Trophoblast cell (in vitro differentiated cells and primary cell): ENCODE measurements around the gene SERPINE2.

Experiments used
- DNase-seq, 2 donors: peaks; one replicate each; pipeline ENCODE4 v3.0.0-alpha.2; 2016
- H2AFZ ChIP-seq: 2 replicates; pipeline ENCODE4 v1.6.1; 2013; ENCODE audit warnings: low read length, moderate library complexity, mild to moderate bottlenecking; ENCODE audit not compliant: insufficient read depth, poor library complexity
- H2AK5ac ChIP-seq: 2 replicates; pipeline ENCODE4 v1.6.1; 2013; ENCODE audit warnings: mild to moderate bottlenecking, low read length
- H2BK120ac ChIP-seq: 2 replicates; pipeline ENCODE4 v1.6.1; 2013; ENCODE audit warnings: low read length, mild to moderate bottlenecking, moderate library complexity; ENCODE audit not compliant: insufficient read depth, poor library complexity
- H2BK12ac ChIP-seq: 2 replicates; pipeline ENCODE4 v1.6.1; 2013; ENCODE audit warnings: mild to moderate bottlenecking, low read length, moderate library complexity
- H2BK5ac ChIP-seq: 2 replicates; pipeline ENCODE4 v1.6.1; 2013; ENCODE audit warnings: low read length, low read depth, moderate library complexity, mild to moderate bottlenecking; ENCODE audit not compliant: poor library complexity
- H3K14ac ChIP-seq: 2 replicates; pipeline ENCODE4 v1.6.1; 2013; ENCODE audit warnings: mild to moderate bottlenecking, low read length
- H3K18ac ChIP-seq: 2 replicates; pipeline ENCODE4 v1.6.1; 2013; ENCODE audit warnings: mild to moderate bottlenecking, low read length
- H3K23ac ChIP-seq: 2 replicates; pipeline ENCODE4 v1.6.1; 2013; ENCODE audit warnings: low read length
- H3K27ac ChIP-seq: 2 replicates; pipeline ENCODE4 v1.5.1; 2013; ENCODE audit warnings: low read depth, mild to moderate bottlenecking, inconsistent platforms, low read length, moderate library complexity
- H3K27me3 ChIP-seq: 2 replicates; pipeline ENCODE4 v1.6.1; 2013; ENCODE audit warnings: inconsistent platforms, mild to moderate bottlenecking, low read length, moderate library complexity; ENCODE audit not compliant: insufficient read depth
- H3K36me3 ChIP-seq, 2 experiments: 1 replicate in 1 of 2; 2 replicates in 1 of 2; pipeline ENCODE4 v1.6.1; 2013; ENCODE audit warnings: low read length in 2 of 2, mild to moderate bottlenecking in 2 of 2, moderate library complexity in 1 of 2; ENCODE audit not compliant: insufficient read depth in 2 of 2, control insufficient read depth in 1 of 2
- H3K4ac ChIP-seq: 2 replicates; pipeline ENCODE4 v1.6.1; 2013; ENCODE audit warnings: low read depth, mild to moderate bottlenecking, low read length, moderate library complexity
- H3K4me1 ChIP-seq, 2 experiments: 1 replicate in 1 of 2; 2 replicates in 1 of 2; pipeline ENCODE4 v1.6.1; 2013; ENCODE audit warnings: low read length in 2 of 2, mild to moderate bottlenecking in 2 of 2, moderate library complexity in 1 of 2; ENCODE audit not compliant: insufficient read depth in 2 of 2, control insufficient read depth in 1 of 2
- H3K4me2 ChIP-seq: 2 replicates; pipeline ENCODE4 v1.6.1; 2013; ENCODE audit warnings: inconsistent platforms, mild to moderate bottlenecking, low read length, moderate library complexity
- H3K4me3 ChIP-seq: 2 replicates; pipeline ENCODE4 v1.5.1; 2013; ENCODE audit warnings: mild to moderate bottlenecking, low read depth, low read length, inconsistent platforms
- H3K79me1 ChIP-seq: one replicate; pipeline ENCODE4 v1.6.1; 2013; ENCODE audit warnings: low read length
- H3K79me2 ChIP-seq: 2 replicates; pipeline ENCODE4 v1.6.1; 2013; ENCODE audit warnings: low read length, mild to moderate bottlenecking; ENCODE audit not compliant: control insufficient read depth, insufficient read depth, poor library complexity
- H3K9ac ChIP-seq: 2 replicates; pipeline ENCODE4 v1.6.1; 2013; ENCODE audit warnings: mild to moderate bottlenecking, low read length
- H3K9me3 ChIP-seq: 2 replicates; pipeline ENCODE4 v1.6.1; 2013; ENCODE audit warnings: low read depth, mild to moderate bottlenecking, control low read depth, inconsistent platforms, low read length; ENCODE audit not compliant: insufficient read depth
- H4K12ac ChIP-seq: 2 replicates; pipeline ENCODE4 v1.6.1; 2013; ENCODE audit warnings: low read depth, mild to moderate bottlenecking, low read length, moderate library complexity
- H4K8ac ChIP-seq: 2 replicates; pipeline ENCODE4 v1.6.1; 2013; ENCODE audit warnings: low read depth, mild to moderate bottlenecking, low read length, moderate library complexity
- H4K91ac ChIP-seq: one replicate; pipeline ENCODE4 v1.6.1; 2013; ENCODE audit warnings: low read depth, mild to moderate bottlenecking, low read length, moderate library complexity
- WGBS: extraction: QIAGEN DNeasy Blood & Tissue Kit; methylation state at CpG from one replicate; pipeline ENCODE4 v1.1.7; 2013; ENCODE audit warnings: missing lambda C conversion rate; ENCODE audit not compliant: insufficient read length, insufficient coverage; ENCODE audit errors: extremely low coverage; 5-methylcytosine and 5-hydroxymethylcytosine counted together

The SERPINE2 gene

GRCh38 chr2:224024270-224024669, 14.8 kb downstream of the SERPINE2 start:
- H3K23ac ChIP-seq = no peak overlapping the region
- peaks cover 2% of the 10 kb centered on the region for H3K9me3 ChIP-seq
- H2BK12ac ChIP-seq = no peak overlapping the region
- WGBS = no CpG with 5 or more reads among the region's 4 CpGs
- no peak overlapping the region for H3K4me2 ChIP-seq
- H3K4me3 ChIP-seq = no peak overlapping the region
- no peaks in the 10 kb centered on the region for H3K4me1 ChIP-seq
- no peak overlapping the region for H2AFZ ChIP-seq
- H3K79me2 ChIP-seq = no peaks in the 10 kb centered on the region
- H2AK5ac ChIP-seq = no peak overlapping the region
- no peaks in the 10 kb centered on the region for H3K27me3 ChIP-seq
- H4K12ac ChIP-seq = no peak overlapping the region
- H4K8ac ChIP-seq = no peak overlapping the region
- H3K9ac ChIP-seq = no peak overlapping the region
- peaks cover 0 to 3% of the 10 kb centered on the region in 2 experiments for H3K36me3 ChIP-seq
- no peak overlapping the region for H2BK5ac ChIP-seq
- no peak overlapping the region for H3K18ac ChIP-seq
- no peaks in the 10 kb centered on the region for H3K79me1 ChIP-seq
- peak in 1 of 2 donors; percentile 51 for DNase-seq
- H3K14ac ChIP-seq = no peak overlapping the region
- H3K4ac ChIP-seq = no peak overlapping the region
- H4K91ac ChIP-seq = no peak overlapping the region
- no peak overlapping the region for H3K27ac ChIP-seq
- no peak overlapping the region for H2BK120ac ChIP-seq

DNA sequence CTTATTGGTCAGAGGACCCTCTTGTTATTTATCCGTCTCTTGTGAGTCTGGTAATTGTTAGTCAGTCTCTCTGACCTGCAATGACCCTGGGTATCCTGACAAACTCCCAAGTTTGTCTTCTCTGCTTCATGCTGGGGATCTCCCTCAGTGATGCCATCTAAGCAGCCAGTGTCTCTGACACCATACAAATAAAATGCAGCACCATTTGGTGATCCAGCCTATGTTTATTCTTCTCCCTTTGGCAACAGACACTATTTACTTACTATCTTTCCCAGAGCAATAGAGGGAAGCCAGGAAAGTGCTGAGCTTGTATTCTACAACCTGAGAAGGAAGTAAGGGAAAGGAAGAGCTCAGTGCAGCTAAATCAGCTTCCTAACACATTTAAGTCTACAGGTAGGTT, 15.9 kb downstream of the SERPINE2 start:
- no peaks in the 10 kb centered on the region for H3K79me2 ChIP-seq
- peaks cover 2% of the 10 kb centered on the region for H3K9me3 ChIP-seq
- H3K4me3 ChIP-seq = no peak overlapping the region
- WGBS = no CpG with 5 or more reads among the region's 1 CpG
- H4K8ac ChIP-seq = no peak overlapping the region
- H3K4me2 ChIP-seq = no peak overlapping the region
- H2BK5ac ChIP-seq = no peak overlapping the region
- H2BK120ac ChIP-seq = no peak overlapping the region
- no peak overlapping the region for H4K12ac ChIP-seq
- no peaks in the 10 kb centered on the region for H3K4me1 ChIP-seq
- H2BK12ac ChIP-seq = no peak overlapping the region
- H3K36me3 ChIP-seq = peaks cover 0 to 3% of the 10 kb centered on the region in 2 experiments
- no peak overlapping the region for H3K4ac ChIP-seq
- no peak overlapping the region for H3K23ac ChIP-seq
- H3K14ac ChIP-seq = no peak overlapping the region
- no peak overlapping the region for H3K18ac ChIP-seq
- H3K9ac ChIP-seq = no peak overlapping the region
- no peak overlapping the region for H2AK5ac ChIP-seq
- no peak overlapping the region for H2AFZ ChIP-seq
- H4K91ac ChIP-seq = no peak overlapping the region
- H3K27ac ChIP-seq = no peak overlapping the region
- no peaks in the 10 kb centered on the region for H3K79me1 ChIP-seq
- DNase-seq = peak; percentile 69 to 80
- no peaks in the 10 kb centered on the region for H3K27me3 ChIP-seq

DNA sequence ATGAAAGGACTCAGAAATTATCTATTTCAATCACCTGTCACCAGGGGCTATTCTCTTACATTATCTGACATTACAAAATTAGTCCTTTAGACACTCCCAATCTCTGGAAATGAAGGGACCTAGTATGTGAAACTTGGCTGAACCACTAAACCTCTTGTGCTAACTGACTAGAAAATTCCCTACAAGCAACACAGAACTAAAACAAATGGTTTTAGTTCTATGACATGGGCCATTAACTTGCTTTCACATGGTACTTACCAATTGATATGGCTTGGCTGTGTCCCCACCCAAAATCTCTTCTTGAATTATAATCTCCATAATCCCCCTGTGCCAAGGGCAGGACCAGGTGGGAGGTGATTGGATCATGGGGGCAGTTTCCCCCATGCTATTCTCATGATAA, 16.6 kb downstream of the SERPINE2 start:
- H3K23ac ChIP-seq = no peak overlapping the region
- H3K27me3 ChIP-seq = no peaks in the 10 kb centered on the region
- no peak overlapping the region for H4K8ac ChIP-seq
- H2BK12ac ChIP-seq = no peak overlapping the region
- H2AK5ac ChIP-seq = no peak overlapping the region
- H3K4me1 ChIP-seq = no peaks in the 10 kb centered on the region
- H3K27ac ChIP-seq = no peak overlapping the region
- no peak overlapping the region for H3K4ac ChIP-seq
- H3K4me3 ChIP-seq = no peak overlapping the region
- DNase-seq = no peak
- H4K91ac ChIP-seq = no peak overlapping the region
- no peaks in the 10 kb centered on the region for H3K79me2 ChIP-seq
- no peak overlapping the region for H2AFZ ChIP-seq
- H3K9ac ChIP-seq = no peak overlapping the region
- no peak overlapping the region for H3K18ac ChIP-seq
- peaks cover 0 to 3% of the 10 kb centered on the region in 2 experiments for H3K36me3 ChIP-seq
- no peak overlapping the region for H3K4me2 ChIP-seq
- H3K79me1 ChIP-seq = no peaks in the 10 kb centered on the region
- H3K9me3 ChIP-seq = peaks cover 2% of the 10 kb centered on the region
- no peak overlapping the region for H2BK5ac ChIP-seq
- H4K12ac ChIP-seq = no peak overlapping the region
- H3K14ac ChIP-seq = no peak overlapping the region
- H2BK120ac ChIP-seq = no peak overlapping the region

- WGBS = no CpG with 5 or more reads among the region's 3 CpGs
- Histone ChIP-seq H3K4me1 (peaks cover 0 to 2% of the 10 kb centered on the region in 2 experiments), H2BK12ac (no peak overlapping the region), H2BK5ac (no peak overlapping the region), H3K18ac (no peak overlapping the region), H3K4ac (no peak overlapping the region), H2BK120ac (no peak overlapping the region), H3K36me3 (no peaks in the 10 kb centered on the region), H3K4me3 (no peak overlapping the region), H2AK5ac (no peak overlapping the region), H3K79me1 (no peaks in the 10 kb centered on the region), H3K27ac (no peak overlapping the region), H4K91ac (no peak overlapping the region), H4K8ac (no peak overlapping the region), H3K4me2 (no peak overlapping the region), H3K27me3 (no peaks in the 10 kb centered on the region), H3K79me2 (no peaks in the 10 kb centered on the region), H3K23ac (no peak overlapping the region), H4K12ac (no peak overlapping the region), H2AFZ (no peak overlapping the region), H3K9me3 (no peaks in the 10 kb centered on the region), H3K14ac (no peak overlapping the region), H3K9ac (no peak overlapping the region)
- DNase-seq = no peak
Measured at GRCh38 chr2:224020523-224020922, 18.6 kb downstream of the SERPINE2 start.
